ENCODE measurements around the gene CAMK2B.

CAMK2B gene

DNA sequence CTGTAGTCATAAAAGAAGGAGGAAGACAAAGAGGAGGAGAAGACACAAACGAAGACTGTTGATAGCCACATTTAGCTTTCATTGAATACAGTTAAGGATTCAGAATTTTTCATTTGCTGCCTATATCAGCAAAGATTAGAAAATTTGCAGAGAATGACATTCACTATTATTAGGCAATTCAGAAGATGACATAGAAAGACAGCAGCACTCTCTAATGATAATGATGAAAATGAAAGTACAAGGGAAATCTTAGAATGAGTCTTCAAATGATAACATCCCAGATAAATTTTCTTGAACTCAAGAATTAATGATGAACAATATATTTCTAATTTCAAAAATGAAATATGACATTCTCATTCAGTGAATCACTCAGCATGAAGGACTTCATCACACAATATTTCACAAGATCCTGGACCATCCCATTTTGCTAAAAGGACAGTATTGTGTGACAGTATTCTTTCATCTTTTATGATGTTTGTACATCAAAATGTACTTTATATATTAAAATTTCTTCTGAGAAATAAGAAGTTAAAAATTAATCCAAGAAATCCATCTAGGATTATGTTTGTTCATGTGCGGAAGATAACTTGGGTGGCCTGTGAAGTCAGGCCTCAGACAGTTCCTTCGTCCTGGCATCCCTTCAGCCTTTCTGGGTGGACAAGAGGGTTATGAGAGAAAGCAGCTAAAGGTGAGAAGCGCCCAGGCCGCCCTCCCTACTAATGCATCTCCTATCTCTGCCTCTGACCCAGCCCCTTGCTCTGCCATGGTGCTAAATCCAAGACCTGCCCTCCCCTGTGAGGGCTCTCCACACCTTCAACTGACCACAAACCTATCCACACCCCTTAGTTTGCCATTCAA, 47.4 kb upstream of the CAMK2B start:
- Histone ChIP-seq H4K20me1 (ENCODE audit: insufficient read depth, low read length) (no peaks in the 10 kb centered on the region), H3K27me3 (ENCODE audit: insufficient read depth, low read length) (no peaks in the 10 kb centered on the region; the same call in 1 of the 2 replicates), H3K36me3 (ENCODE audit: insufficient read depth, low read length) (no peaks in the 10 kb centered on the region), H3F3A (ENCODE audit: insufficient read depth, low read length) (no peaks in the 10 kb centered on the region), H2AFZ (ENCODE audit: low read length) (no peak overlapping the region), H3K27ac (ENCODE audit: low read depth, low read length, poor library complexity, severe bottlenecking) (no peak overlapping the region), H3K4me1 (ENCODE audit: insufficient read depth, low read length, severe bottlenecking) (peaks cover 3% of the 10 kb centered on the region), H3K79me2 (ENCODE audit: insufficient read depth, low read length) (no peaks in the 10 kb centered on the region), H3K4me2 (ENCODE audit: low read length) (no peak overlapping the region), H3K9ac (ENCODE audit: low read length) (no peak overlapping the region), H3K9me3 (ENCODE audit: low read length) (no peaks in the 10 kb centered on the region), H3K9me2 (ENCODE audit: low read depth, low read length) (no peaks in the 10 kb centered on the region), H3K4me3 (ENCODE audit: low read depth, low read length, poor library complexity, severe bottlenecking) (no peak overlapping the region)
- TF ChIP-seq EZH2 (IDR thresholded peaks at IDR 0.05; ENCODE audit: borderline replicate concordance, low read length): no peak
- TF ChIP-seq, protein P1, sequence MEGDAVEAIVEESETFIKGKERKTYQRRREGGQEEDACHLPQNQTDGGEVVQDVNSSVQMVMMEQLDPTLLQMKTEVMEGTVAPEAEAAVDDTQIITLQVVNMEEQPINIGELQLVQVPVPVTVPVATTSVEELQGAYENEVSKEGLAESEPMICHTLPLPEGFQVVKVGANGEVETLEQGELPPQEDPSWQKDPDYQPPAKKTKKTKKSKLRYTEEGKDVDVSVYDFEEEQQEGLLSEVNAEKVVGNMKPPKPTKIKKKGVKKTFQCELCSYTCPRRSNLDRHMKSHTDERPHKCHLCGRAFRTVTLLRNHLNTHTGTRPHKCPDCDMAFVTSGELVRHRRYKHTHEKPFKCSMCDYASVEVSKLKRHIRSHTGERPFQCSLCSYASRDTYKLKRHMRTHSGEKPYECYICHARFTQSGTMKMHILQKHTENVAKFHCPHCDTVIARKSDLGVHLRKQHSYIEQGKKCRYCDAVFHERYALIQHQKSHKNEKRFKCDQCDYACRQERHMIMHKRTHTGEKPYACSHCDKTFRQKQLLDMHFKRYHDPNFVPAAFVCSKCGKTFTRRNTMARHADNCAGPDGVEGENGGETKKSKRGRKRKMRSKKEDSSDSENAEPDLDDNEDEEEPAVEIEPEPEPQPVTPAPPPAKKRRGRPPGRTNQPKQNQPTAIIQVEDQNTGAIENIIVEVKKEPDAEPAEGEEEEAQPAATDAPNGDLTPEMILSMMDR (IDR thresholded peaks at IDR 0.05; ENCODE audit: low read length): no peak

DNA sequence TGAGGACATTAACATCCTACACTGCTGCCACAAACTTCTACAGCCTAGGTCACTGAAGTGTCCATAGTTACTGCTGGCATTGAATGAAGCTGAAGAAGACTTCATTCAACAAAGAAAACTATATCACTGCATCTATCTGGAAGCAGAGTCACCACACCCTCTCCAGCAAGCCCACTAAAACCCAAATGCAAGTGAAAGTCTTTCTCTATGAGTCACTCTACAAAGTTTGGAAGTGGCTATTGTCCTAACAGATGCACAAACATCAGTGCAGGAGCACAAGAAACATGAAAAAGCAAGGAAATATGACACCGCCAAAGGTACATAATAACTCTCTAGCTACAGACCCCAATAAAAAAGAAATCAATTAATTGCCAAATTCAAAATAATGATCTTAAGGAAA, 43.5 kb upstream of the CAMK2B start:
- TF ChIP-seq, protein P1 (IDR thresholded peaks at IDR 0.05; ENCODE audit: low read length): no peak
- no peak for TF ChIP-seq EZH2 (IDR thresholded peaks at IDR 0.05; ENCODE audit: borderline replicate concordance, low read length)

DNA sequence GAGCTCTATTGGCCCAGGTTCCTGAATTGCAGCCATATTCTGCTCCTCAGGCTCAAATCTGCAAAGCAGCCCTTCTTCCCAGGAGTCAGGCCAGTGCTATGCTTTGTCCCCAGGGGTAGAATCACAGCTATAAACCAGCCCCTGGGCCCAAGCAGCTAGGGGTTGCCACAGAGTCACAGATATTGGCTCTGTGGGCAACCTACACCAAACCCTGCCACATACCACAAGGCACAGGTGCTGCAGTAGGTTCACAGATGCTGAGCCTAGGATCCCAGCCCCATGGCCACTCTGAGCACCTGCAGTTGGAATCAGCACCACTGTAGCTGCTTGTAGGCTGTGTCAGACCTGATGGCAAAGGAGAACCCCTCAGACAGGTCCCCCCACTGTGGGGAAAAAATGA, 43.1 kb upstream of the CAMK2B start:
- Histone ChIP-seq H3K79me2 (ENCODE audit: insufficient read depth, low read length) (no peaks in the 10 kb centered on the region), H3K4me3 (ENCODE audit: low read depth, low read length, poor library complexity, severe bottlenecking) (no peak overlapping the region), H3F3A (ENCODE audit: insufficient read depth, low read length) (no peaks in the 10 kb centered on the region), H4K20me1 (ENCODE audit: insufficient read depth, low read length) (no peaks in the 10 kb centered on the region), H3K4me1 (ENCODE audit: insufficient read depth, low read length, severe bottlenecking) (no peaks in the 10 kb centered on the region), H2AFZ (ENCODE audit: low read length) (no peak overlapping the region), H3K36me3 (ENCODE audit: insufficient read depth, low read length) (no peaks in the 10 kb centered on the region), H3K27ac (ENCODE audit: low read depth, low read length, poor library complexity, severe bottlenecking) (no peak overlapping the region), H3K27me3 (ENCODE audit: insufficient read depth, low read length) (no peaks in the 10 kb centered on the region; the same call in 1 of the 2 replicates), H3K4me2 (ENCODE audit: low read length) (no peak overlapping the region), H3K9me2 (ENCODE audit: low read depth, low read length) (no peaks in the 10 kb centered on the region), H3K9me3 (ENCODE audit: low read length) (no peaks in the 10 kb centered on the region), H3K9ac (ENCODE audit: low read length) (no peak overlapping the region)
- TF ChIP-seq EZH2 (IDR thresholded peaks at IDR 0.05; ENCODE audit: borderline replicate concordance, low read length): no peak
- TF ChIP-seq, protein P1 (IDR thresholded peaks at IDR 0.05; ENCODE audit: low read length): no peak

More for the DNA sequence above, 43.5 kb upstream of the CAMK2B start:
- Histone ChIP-seq H2AFZ (ENCODE audit: low read length) (no peak overlapping the region), H3K9me3 (ENCODE audit: low read length) (no peaks in the 10 kb centered on the region), H3K27me3 (ENCODE audit: insufficient read depth, low read length) (no peaks in the 10 kb centered on the region; the same call in 1 of the 2 replicates), H4K20me1 (ENCODE audit: insufficient read depth, low read length) (no peaks in the 10 kb centered on the region), H3K4me2 (ENCODE audit: low read length) (no peak overlapping the region), H3K9me2 (ENCODE audit: low read depth, low read length) (no peaks in the 10 kb centered on the region), H3K4me3 (ENCODE audit: low read depth, low read length, poor library complexity, severe bottlenecking) (no peak overlapping the region), H3K27ac (ENCODE audit: low read depth, low read length, poor library complexity, severe bottlenecking) (no peak overlapping the region), H3K79me2 (ENCODE audit: insufficient read depth, low read length) (no peaks in the 10 kb centered on the region), H3K9ac (ENCODE audit: low read length) (no peak overlapping the region), H3F3A (ENCODE audit: insufficient read depth, low read length) (no peaks in the 10 kb centered on the region), H3K36me3 (ENCODE audit: insufficient read depth, low read length) (no peaks in the 10 kb centered on the region), H3K4me1 (ENCODE audit: insufficient read depth, low read length, severe bottlenecking) (no peaks in the 10 kb centered on the region)
